ENCODE measurements around the gene STT3A.

DNA sequence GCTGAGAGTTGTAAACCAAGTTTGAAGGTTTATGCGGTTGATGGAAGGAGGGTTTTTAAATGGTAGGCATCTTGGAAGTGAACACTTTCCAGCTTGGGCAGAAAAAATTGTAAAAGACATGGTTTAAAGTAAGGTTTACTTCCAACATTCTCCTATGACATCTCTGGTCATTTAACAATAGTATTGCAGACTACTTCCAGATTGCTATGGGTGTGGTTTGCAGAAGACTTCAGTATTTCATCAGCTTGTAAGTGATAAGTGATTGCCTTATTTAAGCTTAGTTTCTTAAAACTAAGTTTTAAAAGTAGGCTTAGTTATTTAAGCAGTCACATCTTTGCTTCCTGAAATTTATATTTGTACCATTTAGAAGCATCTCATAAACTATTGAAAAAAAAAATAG is 7.2 kb upstream of the STT3A start:
- TF ChIP-seq POLR2AphosphoS5 (IDR thresholded peaks at IDR 0.05; ENCODE audit: borderline replicate concordance, low read depth, low read length), result no peak
- TF ChIP-seq EZH2 (IDR thresholded peaks at IDR 0.05), result no peak

Data from SK-N-MC (cell line).